Dedifferentiated amniotic fluid mesenchymal stem cell (primary cell): ENCODE measurements around the gene FERMT3.
A peak's percentile ranks its signal among the peaks of the same experiment; 100 is the strongest.

Source experiments
- DNase-seq: peaks from one replicate; pipeline ENCODE4 v3.0.0-alpha.2; 2016; ENCODE audit errors: extremely low spot score

The FERMT3 gene

DNA sequence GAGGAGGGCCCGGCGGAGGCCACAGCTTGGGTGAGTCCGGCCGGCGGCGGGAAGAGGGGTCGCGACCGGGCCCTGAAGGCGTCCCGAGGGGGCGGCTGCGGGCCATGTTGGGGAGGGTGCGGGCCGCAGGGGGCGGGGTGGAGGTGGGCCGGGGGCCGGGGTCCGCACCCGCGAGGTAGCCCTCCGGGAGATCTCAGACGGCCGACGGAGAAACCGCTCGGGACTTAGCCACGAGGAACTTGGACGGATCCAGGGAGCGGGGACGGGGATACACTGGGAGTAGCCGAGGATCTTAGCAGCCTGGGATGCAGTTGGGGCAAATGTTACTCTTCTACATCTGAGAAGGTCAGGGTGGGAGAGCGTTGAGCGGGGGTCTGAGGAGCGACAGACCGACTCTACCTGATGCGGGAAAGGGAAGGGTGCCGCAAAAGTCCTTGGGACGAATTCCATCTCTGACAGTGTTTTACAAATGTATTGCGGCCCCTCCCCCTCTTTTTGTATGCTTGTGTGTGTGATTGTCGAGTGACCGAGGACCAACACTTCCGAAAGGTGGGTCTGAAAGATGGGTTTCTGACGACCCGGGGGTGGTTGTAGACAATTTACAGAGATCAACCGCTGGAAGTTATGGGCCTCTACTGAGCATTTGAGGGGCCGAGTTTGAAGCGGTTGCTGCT, 19.9 kb upstream of the FERMT3 start:
- no peak for DNase-seq

- no peak for DNase-seq
These were observed 14.1 kb upstream of the FERMT3 start for GRCh38 chr11:64192434-64192833.

GRCh38 chr11:64196626-64197025, 9.9 kb upstream of the FERMT3 start:
- no peak for DNase-seq

GRCh38 chr11:64198511-64198910, 8.0 kb upstream of the FERMT3 start:
- DNase-seq = no peak

GRCh38 chr11:64201543-64201942, 5.0 kb upstream of the FERMT3 start:
- no peak for DNase-seq

GRCh38 chr11:64202992-64203391, 3.5 kb upstream of the FERMT3 start:
- no peak for DNase-seq

GRCh38 chr11:64203421-64204079, 3.0 kb upstream of the FERMT3 start:
- DNase-seq = no peak

- no peak for DNase-seq
These were observed 2.5 kb upstream of the FERMT3 start for GRCh38 chr11:64204080-64204440.

GRCh38 chr11:64204464-64204989, 2.0 kb upstream of the FERMT3 start:
- peak; percentile 91 for DNase-seq

DNA sequence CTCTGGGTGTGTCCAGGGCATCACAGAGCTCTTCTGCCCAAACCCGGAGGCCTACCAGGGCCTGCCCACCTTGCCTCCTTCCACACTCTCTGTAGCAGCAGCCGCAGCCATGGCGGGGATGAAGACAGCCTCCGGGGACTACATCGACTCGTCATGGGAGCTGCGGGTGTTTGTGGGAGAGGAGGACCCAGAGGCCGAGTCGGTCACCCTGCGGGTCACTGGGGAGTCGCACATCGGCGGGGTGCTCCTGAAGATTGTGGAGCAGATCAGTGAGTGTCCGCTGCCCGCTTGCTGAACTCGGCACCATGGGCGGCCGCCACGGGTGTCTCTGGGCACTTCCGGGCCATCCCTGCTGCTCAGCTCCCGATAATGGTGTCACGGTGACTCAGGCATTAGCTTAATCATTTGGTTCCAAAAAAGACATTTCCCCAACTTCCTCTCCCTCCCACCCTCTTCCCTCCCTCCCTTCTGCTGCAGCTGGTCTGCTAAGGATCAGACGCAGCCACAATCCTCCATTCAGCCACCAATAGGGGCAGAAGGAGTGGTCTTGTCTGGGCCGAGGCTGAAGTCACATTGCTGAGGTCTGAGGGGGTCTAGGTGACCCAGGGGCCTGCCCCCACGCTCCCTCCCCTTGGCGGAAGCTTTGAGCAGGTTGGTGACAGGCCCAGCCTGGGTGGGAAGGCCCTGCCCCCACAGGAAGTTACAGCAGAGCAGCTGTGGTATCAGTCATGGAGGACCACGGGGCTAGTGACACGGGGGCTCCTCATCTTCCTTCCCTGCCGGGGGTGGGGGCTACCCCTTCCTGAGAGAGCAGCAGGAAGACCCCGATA, 950 bp downstream of the FERMT3 start:
- no peak for DNase-seq

- DNase-seq = no peak
These were observed 1.7 kb downstream of the FERMT3 start for GRCh38 chr11:64208086-64208795.

DNA sequence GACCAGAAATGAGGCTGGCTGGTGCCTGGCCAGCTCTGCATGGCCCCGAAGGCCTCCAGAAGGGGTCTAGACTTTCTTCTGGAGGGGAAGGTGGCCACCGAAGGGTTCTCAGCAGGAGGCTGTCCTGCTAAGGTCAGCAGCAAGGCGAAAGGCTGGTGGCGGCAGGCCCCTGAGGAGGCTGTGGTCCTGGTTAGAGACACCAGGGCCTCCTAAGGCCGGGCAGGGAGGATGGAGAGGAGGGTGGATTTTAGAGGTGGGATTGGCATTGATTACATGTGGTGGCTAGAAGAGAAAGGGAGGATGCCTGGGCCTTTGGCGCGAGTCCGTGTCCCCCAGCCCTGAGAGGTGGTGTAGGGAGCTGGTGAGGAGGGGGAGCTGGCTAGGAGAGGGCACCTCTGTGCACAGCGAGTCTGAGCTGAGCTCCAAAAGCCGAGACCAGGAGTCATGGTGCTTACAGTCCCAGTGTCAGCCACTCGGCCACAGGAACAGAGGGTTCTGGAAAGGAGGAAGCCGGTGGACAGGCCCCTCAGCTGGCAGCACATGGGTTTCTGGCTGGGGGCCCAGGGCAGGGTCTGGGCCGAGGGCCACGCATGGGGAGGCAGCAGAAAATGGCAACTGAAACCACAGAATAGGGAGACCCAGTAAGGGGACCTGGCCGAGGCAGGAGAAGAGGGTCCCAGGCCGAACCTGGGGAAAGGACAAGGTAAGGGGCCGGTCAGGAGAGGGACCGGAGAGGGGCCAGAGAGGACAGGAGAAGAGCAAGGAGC, 2.5 kb downstream of the FERMT3 start:
- no peak for DNase-seq

- DNase-seq = no peak
These were observed 3.0 kb downstream of the FERMT3 start for GRCh38 chr11:64209563-64209843.

DNA sequence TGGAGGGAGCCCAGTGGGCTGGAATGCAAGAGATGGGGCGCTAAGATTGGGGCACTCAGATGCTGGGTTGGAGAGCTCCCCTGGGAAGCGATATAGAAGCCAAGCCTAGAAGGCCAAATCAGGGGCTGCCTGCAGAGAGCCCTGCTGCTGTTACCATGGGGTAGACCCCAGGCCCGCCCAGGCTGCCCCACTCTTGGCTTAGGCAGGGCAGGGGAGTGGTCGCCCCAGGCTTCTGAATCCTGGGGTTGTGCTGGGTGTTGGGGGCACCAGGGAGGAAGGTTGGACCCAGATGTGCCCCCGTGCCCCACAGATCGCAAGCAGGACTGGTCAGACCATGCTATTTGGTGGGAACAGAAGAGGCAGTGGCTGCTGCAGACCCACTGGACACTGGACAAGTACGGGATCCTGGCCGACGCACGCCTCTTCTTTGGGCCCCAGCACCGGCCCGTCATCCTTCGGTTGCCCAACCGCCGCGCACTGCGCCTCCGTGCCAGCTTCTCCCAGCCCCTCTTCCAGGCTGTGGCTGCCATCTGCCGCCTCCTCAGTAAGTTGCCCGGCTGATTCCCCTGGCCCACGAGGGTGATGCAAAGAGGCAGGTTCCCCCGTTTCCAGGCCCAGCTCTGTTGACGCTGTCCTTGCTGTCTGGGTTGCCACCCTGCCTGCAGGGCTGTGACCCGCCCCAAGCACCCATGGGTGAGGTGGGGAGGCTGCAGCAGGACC, 3.9 kb downstream of the FERMT3 start:
- no peak for DNase-seq

- no peak for DNase-seq
These were observed 4.8 kb downstream of the FERMT3 start for GRCh38 chr11:64211181-64211872.

GRCh38 chr11:64216879-64217278, 10.4 kb downstream of the FERMT3 start:
- DNase-seq = no peak

DNA sequence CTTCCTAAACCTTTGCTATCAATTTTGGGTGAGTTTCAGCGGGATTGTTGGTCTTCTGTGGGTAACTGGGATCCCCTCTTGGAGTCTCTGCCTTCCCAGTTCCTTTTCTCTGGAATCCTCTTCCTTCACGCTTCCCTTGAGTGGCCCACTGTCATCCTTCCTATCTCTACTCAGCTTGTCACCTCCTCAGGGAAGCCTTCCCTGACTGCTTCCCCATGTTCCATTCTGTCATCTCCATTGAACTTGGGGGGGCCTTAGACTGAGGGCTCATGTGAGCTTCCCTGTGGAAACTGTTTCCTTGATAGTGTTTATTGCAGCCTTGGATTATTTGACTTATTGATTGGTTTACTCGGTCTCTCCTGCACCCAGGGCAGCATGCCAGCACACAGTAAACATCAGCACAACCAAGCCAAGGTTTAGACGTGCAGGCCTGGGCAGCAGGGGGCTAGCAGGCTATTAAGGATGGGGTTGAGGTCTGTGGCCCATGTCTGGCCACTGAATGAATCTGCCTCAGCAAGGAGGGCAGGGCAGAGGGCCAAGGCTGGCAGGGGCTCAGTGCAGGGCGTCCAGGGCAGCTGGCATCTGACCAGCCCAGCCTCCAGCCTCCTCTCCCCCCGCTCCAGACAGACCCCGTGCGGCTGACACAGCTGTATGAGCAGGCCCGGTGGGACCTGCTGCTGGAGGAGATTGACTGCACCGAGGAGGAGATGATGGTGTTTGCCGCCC, 12.3 kb downstream of the FERMT3 start:
- no peak for DNase-seq

- DNase-seq = no peak
These were observed 12.8 kb downstream of the FERMT3 start for GRCh38 chr11:64219354-64219684.

DNA sequence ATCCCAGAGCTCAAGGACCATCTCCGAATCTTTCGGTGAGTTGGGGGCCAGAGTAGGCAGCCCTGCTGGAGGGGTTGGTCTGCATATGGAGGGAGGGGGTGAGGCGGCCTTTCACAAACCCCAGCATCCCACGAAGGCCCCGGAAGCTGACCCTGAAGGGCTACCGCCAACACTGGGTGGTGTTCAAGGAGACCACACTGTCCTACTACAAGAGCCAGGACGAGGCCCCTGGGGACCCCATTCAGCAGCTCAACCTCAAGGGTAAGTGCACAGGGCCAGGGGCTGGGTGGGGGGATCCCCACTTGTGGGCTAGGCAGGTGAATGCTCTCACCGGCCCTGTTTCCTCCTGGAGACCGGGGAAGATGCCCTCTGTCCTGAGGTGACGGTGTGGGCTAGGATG, 13.2 kb downstream of the FERMT3 start:
- DNase-seq = no peak

DNA sequence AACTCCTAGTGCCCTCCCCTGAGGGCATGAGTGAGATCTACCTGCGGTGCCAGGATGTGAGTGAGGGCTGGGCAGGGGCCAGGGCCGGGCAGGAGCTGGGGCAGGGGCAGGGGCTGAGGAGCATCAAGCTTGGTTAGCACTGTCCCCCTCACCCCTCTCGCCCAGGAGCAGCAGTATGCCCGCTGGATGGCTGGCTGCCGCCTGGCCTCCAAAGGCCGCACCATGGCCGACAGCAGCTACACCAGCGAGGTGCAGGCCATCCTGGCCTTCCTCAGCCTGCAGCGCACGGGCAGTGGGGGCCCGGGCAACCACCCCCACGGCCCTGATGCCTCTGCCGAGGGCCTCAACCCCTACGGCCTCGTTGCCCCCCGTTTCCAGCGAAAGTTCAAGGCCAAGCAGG, 13.8 kb downstream of the FERMT3 start:
- no peak for DNase-seq
